Dermis microvascular lymphatic vessel endothelial cell (primary cell): ENCODE results near the gene RNF6. TPM values are rescaled to one million over a fixed set of nuclear protein-coding genes. Genes with fewer than 3 reads are reported as not detected.
A peak's percentile ranks its signal among the peaks of the same experiment; 100 is the strongest.
"Not testable (repeated sequence)": the region's sequence is repeated elsewhere in the genome, so short reads cannot be mapped to it uniquely, and the experiment has no call there.

Experiments used
- DNase-seq, 2 donors: peaks; one replicate each; pipeline versions ENCODE4 v3.0.0 to v3.0.0-alpha.2; 2010; ENCODE audit warnings: low read depth in 2 of 2
- total RNA-seq: library from RNA; depleted of rRNA; stranded (reverse); fragments of >200 nt; gene quantifications from 2 replicates; pipeline ENCODE4 v1.2.1, GENCODE V29; 2014

Gene RNF6
- 39.7 and 51.3 TPM in 2 replicates for total RNA-seq

- peak; percentile 83 to 99 for DNase-seq
Observed at GRCh38 chr13:26221721-26222519, at the start of gene RNF6. Gene RNF6 (minus strand): TSS chr13:26222314. CDS start chr13:26219649, 2,665 bp downstream.

GRCh38 chr13:26270707-26271106, 48.6 kb upstream of the RNF6 start:
- no peak for DNase-seq

GRCh38 chr13:26266311-26266710, 44.2 kb upstream of the RNF6 start:
- no peak for DNase-seq

GRCh38 chr13:26262156-26262555, 40.0 kb upstream of the RNF6 start:
- DNase-seq: no peak

DNA sequence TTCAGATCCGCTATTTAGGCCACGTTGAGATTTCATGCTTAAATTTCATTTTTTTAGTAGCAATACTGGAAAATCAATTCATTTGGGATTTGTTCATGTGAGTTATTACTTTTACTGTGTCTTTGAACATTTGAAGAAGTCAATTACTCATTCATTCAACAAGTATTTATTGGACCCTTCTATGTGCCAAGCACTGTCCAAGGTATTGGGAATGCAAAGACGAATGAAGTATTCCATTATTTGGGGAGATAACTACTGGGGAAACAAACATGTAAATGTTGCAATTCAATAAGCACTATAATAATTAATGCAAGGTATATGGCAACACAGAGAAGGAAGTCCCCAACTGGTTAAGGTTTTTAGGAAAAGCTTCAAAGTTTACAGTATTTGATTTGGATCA, 37.5 kb upstream of the RNF6 start:
- DNase-seq: no peak

GRCh38 chr13:26257049-26257448, 34.9 kb upstream of the RNF6 start:
- no peak for DNase-seq

DNA sequence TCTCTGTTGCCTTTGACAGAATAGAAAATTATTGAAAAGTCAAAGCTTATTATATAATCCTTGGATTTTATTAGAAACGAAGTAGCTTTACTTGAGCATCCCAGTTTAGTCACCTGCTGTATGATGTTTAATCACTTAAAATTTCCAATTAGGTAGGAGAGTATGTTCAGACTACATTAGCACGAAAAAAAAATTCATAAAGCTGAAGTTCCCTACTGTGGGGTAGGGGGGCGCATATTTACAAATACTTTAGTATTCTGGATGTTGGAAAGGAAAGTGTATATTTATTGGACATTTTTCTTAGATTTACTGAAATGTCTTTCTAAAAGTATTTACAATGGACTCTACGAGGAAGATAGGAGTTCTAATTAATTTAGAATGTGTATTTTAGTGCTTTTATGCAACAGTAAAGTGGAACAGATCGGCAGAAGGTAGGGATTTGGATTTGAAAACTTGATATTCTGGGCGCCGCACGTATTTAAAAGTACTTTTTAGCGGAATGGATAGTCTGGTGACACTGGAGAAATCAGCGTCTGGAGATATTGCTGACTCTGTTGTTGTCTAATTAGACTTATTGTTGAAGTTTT, 33.7 kb upstream of the RNF6 start:
- DNase-seq: peak in 1 of 2 donors; percentile 5

DNA sequence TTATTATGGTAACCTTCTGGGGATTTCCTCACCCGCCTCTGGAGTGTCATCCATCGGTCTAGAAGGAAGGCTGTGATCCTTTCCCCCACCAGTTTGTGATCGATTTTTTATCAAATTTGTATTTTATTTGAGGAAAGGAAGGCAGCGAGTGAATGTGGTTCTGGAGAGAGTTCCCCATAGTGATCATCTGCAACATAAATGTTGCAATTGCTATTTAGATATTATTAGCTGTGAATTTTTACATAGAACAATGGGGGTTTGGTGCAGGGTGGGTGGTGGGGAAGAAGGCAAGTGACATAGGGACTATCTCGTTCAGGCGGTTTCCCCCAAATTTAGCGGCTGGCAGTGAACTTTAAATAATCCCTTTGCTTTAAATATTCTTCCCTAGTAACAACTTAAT, 33.0 kb upstream of the RNF6 start:
- DNase-seq: no peak

GRCh38 chr13:26254583-26255111, 32.5 kb upstream of the RNF6 start:
- DNase-seq: peak in 1 of 2 donors; percentile 43

GRCh38 chr13:26253787-26254582, 31.9 kb upstream of the RNF6 start, which contains the start of gene CDK8:
Gene CDK8 (plus strand): TSS chr13:26254129. CDS start chr13:26254642, 513 bp downstream.
- peak; percentile 84 to 90 for DNase-seq

- no peak for DNase-seq
Observed at GRCh38 chr13:26253262-26253786, 31.2 kb upstream of the RNF6 start.

DNA sequence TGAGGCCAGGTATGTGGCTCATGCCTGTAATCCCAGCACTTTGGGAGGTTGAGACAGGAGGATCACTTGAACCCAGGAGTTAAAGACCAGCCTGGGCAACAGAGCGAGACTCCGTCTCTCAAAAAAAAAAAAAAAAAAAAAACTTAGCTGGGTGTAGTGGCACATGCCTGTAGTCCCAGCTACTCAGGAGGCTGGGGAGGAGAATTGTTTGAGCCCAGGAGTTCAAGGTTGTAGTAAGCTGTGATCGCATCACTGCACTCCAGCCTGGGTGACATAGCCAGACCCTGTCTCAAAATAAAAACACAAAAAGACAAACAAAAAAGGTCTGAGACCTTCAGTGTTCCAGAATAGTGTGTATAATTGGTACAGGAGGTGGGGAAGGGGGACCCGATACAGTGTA, 29.9 kb upstream of the RNF6 start:
- DNase-seq: not testable (repeated sequence)

- DNase-seq: no peak
Observed at GRCh38 chr13:26249551-26249950, 27.4 kb upstream of the RNF6 start.

DNA sequence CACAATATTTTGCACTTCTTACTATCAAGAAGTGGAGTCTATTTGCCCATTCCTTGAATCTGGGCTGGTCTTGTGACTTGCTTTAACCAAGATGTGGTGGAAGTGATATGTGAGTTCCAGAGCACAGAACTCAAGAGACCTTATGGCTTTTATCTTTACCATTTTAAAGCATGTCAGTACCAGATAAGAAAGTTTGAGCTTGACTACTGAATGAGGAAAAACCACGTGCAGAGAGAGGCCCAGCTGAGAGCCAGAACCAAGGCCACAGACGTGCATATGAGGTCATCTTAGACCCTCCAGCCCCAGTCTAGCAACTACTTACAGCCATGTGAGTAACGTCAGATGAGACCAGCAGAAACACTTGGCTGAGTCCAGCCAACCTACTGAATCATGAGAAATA, 25.5 kb upstream of the RNF6 start:
- DNase-seq: no peak

- DNase-seq: no peak
Observed at GRCh38 chr13:26247011-26247410, 24.9 kb upstream of the RNF6 start.

DNA sequence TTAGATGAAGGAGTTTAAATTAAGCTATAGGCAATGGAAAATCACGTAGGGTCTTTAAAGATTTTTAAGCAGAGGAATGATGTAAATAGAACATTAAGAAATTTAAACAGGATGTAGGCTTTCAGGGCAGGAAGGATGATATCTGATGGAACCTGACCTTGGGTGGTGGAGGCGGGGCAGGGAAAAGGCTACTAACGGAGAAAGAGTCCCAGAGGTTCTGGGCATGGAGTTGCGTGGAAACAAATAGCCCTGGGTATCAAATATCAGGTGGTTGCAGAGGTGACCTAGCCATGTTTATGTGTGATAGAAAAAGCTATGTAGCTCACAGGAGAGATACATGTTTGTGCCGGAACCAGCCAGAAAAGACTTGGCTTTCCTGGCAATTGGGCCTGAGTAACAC, 24.0 kb upstream of the RNF6 start:
- no peak for DNase-seq

DNA sequence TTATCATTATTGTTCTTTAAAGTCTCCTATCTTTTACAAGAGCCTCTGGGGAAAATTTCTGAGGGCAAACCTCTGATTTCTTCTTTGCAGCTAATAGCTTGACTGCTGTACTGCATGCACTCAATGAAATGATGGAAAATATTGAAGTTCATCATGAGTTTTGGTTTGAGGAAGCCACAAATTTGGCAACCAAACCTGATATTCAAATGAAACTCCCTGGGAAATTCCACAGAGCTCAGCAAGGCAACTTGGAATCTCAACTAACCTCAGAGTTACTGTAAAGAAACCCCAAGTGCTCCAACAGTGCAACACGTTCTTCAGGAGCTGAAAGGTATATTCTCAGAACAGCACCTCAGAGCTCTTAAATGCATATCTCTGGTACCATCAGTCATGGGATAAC, 14.2 kb upstream of the RNF6 start:
- DNase-seq: no peak

DNA sequence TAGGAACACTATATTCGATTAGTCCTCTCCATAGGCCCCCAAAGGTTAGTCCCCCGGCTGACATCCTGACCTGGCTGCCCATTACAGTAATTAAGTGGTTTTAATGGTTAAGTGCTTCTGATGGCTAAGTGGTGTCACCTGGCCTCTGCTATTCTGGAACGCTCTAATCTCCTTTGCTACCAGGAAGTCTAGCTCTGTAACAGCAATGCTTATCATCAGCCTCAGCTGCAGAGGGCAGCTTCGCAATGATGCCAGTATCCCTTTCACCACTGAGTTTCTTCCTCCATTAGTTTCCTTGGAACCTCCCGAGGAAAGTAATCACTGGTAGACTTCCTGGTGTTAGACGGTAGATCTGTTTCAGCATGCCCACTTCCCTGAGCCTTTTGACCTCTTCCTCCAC, 8.6 kb upstream of the RNF6 start:
- DNase-seq: no peak

GRCh38 chr13:26229080-26229615, 7.0 kb upstream of the RNF6 start:
- no peak for DNase-seq

DNA sequence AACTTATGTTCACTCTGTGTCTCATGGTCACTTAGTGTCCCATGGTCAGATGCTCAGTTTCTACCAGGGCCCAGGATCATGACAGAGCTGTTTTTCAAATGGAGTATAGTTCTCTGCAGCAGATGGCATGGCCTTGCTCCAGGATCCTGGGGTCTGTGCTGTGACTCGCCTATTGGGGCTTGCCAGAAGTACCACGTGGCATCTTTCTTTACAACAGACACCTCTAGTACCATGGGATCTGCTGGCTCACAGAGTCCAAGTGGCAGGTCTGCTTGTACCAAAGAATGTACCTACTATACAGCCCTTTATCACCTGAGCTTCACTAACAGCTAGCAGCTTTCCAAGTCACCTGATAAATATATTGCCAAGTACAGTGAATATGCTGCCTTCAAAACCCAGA, 6.0 kb upstream of the RNF6 start:
- DNase-seq: no peak

- DNase-seq: no peak
Observed at GRCh38 chr13:26227166-26227971, 5.3 kb upstream of the RNF6 start.
